GM18870 (cell line): Measurements from ENCODE around the gene NR1H3.
"Not testable (repeated sequence)": the region's sequence is repeated elsewhere in the genome, so short reads cannot be mapped to it uniquely, and the experiment has no call there.

Source experiments
- ATAC-seq: cut with Tn5 transposase; IDR thresholded peaks from one replicate; pipeline ENCODE4 v1.9.1; 2021; ENCODE audit warnings: moderate library complexity; ENCODE audit not compliant: unreplicated experiment

The NR1H3 gene

GRCh38 chr11:47302853-47303252 lies 45.1 kb downstream of the NR1H3 start:
- no peak for ATAC-seq

GRCh38 chr11:47305734-47306483 lies 48.1 kb downstream of the NR1H3 start:
- no peak for ATAC-seq

- ATAC-seq: no peak
These were observed 48.7 kb downstream of the NR1H3 start for GRCh38 chr11:47306484-47306844.

- no peak for ATAC-seq
These were observed 50.4 kb downstream of the NR1H3 start for GRCh38 chr11:47308050-47308823.

GRCh38 chr11:47314992-47315391 lies 57.2 kb downstream of the NR1H3 start:
- no peak for ATAC-seq

- ATAC-seq: not testable (repeated sequence)
These were observed 58.7 kb downstream of the NR1H3 start for GRCh38 chr11:47316501-47316900.

- peak; percentile 90 for ATAC-seq
These were observed 59.5 kb downstream of the NR1H3 start for GRCh38 chr11:47317064-47317828.

GRCh38 chr11:47318166-47318565 lies 60.4 kb downstream of the NR1H3 start:
- ATAC-seq: no peak
